Measurements from ENCODE around the gene HOXB5. TPM values are rescaled to one million over a fixed set of nuclear protein-coding genes. Genes with fewer than 3 reads are reported as not detected.
A peak's percentile ranks its signal among the peaks of the same experiment; 100 is the strongest.

The HOXB5 gene
- total and polyA plus RNA-seq, 2 experiments from 2014 or later, result 0.27 to 4.4 TPM

DNA sequence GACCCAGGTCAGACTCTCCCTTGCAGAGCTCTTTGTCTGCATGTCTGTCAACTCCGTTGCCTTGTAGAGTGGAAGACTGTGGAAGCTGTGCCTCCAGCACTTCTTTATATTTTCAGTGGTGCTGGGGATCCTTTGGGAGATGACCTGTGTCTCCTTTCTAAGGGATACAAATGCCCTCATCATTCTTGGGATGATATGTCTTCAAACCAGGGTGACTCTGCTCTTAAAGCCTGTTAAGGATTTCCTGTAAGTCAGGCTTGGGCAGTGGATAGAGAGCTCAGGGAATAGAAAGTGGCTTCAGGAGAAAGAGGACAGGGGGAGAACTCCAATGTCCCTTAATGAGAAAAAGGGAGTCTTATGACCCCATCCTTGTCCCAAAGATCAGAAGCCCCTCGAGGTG lies 5.1 kb downstream of the HOXB5 start:
- peaks cover 92% of the 10 kb centered on the region for H3K27me3 ChIP-seq

GRCh38 chr17:48588074-48588415 lies 5.5 kb downstream of the HOXB5 start:
- TF ChIP-seq CTCF (IDR thresholded peaks at IDR 0.05; ENCODE audit: poor library complexity), result no peak
- no peak for TF ChIP-seq EZH2 (IDR thresholded peaks at IDR 0.05; ENCODE audit: borderline replicate concordance)
- no peak for TF ChIP-seq EZH2phosphoT487 (IDR thresholded peaks at IDR 0.05; ENCODE audit: low read depth, severe bottlenecking, unreplicated experiment)
- H3K27ac ChIP-seq, result peak overlapping the region; percentile 36
- no peak overlapping the region for H3K4me3 ChIP-seq
- peak overlapping the region; percentile 93 for H3K4me2 ChIP-seq
- no peak for DNase-seq (ENCODE audit: low spot score)
- no peaks in the 10 kb centered on the region for H3K36me3 ChIP-seq (replicated peaks; ENCODE audit: insufficient read depth, low read depth)
- H3K79me2 ChIP-seq, result peaks cover 18% of the 10 kb centered on the region
- H4K20me1 ChIP-seq (ENCODE audit: insufficient read depth, poor library complexity, severe bottlenecking), result no peaks in the 10 kb centered on the region
- no peaks in the 10 kb centered on the region for H3K9me2 ChIP-seq (replicated peaks; ENCODE audit: insufficient read depth)
- H2AFZ ChIP-seq, result no peak overlapping the region
- peaks cover 92% of the 10 kb centered on the region for H3K27me3 ChIP-seq
- no peaks in the 10 kb centered on the region for H3K9me3 ChIP-seq (ENCODE audit: low read depth)
- 40% methylated on average over 2 of the region's 2 CpGs for WGBS (ENCODE audit: low lambda C conversion rate, missing lambda C conversion rate)
- H3K4me1 ChIP-seq (ENCODE audit: insufficient read depth), result no peaks in the 10 kb centered on the region

More for the DNA sequence above, 5.1 kb downstream of the HOXB5 start:
- no peak overlapping the region for H3K4me3 ChIP-seq
- H3K36me3 ChIP-seq (replicated peaks; ENCODE audit: insufficient read depth, low read depth), result no peaks in the 10 kb centered on the region
- no peak for DNase-seq (ENCODE audit: low spot score)
- TF ChIP-seq CTCF (IDR thresholded peaks at IDR 0.05; ENCODE audit: poor library complexity) (no peak), EZH2phosphoT487 (IDR thresholded peaks at IDR 0.05; ENCODE audit: low read depth, severe bottlenecking, unreplicated experiment) (no peak), EZH2 (IDR thresholded peaks at IDR 0.05; ENCODE audit: borderline replicate concordance) (no peak)
- H3K9me2 ChIP-seq (replicated peaks; ENCODE audit: insufficient read depth), result no peaks in the 10 kb centered on the region
- H3K4me1 ChIP-seq (ENCODE audit: insufficient read depth), result no peaks in the 10 kb centered on the region
- peak overlapping the region; percentile 93 for H3K4me2 ChIP-seq
- H3K79me2 ChIP-seq, result peaks cover 13% of the 10 kb centered on the region
- H2AFZ ChIP-seq, result no peak overlapping the region
- H3K27ac ChIP-seq, result no peak overlapping the region
- H4K20me1 ChIP-seq (ENCODE audit: insufficient read depth, poor library complexity, severe bottlenecking), result no peaks in the 10 kb centered on the region
- no peaks in the 10 kb centered on the region for H3K9me3 ChIP-seq (ENCODE audit: low read depth)
- 43% methylated on average over 2 of the region's 2 CpGs for WGBS (ENCODE audit: low lambda C conversion rate, missing lambda C conversion rate)

GRCh38 chr17:48587276-48588073 lies 6.1 kb downstream of the HOXB5 start:
- H3K4me3 ChIP-seq, result no peak overlapping the region
- peak overlapping the region; percentile 36 for H3K27ac ChIP-seq
- H3K9me3 ChIP-seq (ENCODE audit: low read depth), result no peaks in the 10 kb centered on the region
- WGBS (ENCODE audit: low lambda C conversion rate, missing lambda C conversion rate), result 41% methylated on average over 5 of the region's 5 CpGs
- peaks cover 92% of the 10 kb centered on the region for H3K27me3 ChIP-seq
- H3K4me1 ChIP-seq (ENCODE audit: insufficient read depth), result peaks cover 3% of the 10 kb centered on the region
- H3K4me2 ChIP-seq, result peak overlapping the region; percentile 93
- H3K36me3 ChIP-seq (replicated peaks; ENCODE audit: insufficient read depth, low read depth), result no peaks in the 10 kb centered on the region
- TF ChIP-seq EZH2 (IDR thresholded peaks at IDR 0.05; ENCODE audit: borderline replicate concordance) (no peak), EZH2phosphoT487 (IDR thresholded peaks at IDR 0.05; ENCODE audit: low read depth, severe bottlenecking, unreplicated experiment) (no peak), CTCF (IDR thresholded peaks at IDR 0.05; ENCODE audit: poor library complexity) (no peak)
- H2AFZ ChIP-seq, result no peak overlapping the region
- DNase-seq (ENCODE audit: low spot score), result no peak
- no peaks in the 10 kb centered on the region for H3K9me2 ChIP-seq (replicated peaks; ENCODE audit: insufficient read depth)
- peaks cover 20% of the 10 kb centered on the region for H3K79me2 ChIP-seq
- no peaks in the 10 kb centered on the region for H4K20me1 ChIP-seq (ENCODE audit: insufficient read depth, poor library complexity, severe bottlenecking)
